CD4-positive, alpha-beta T cell treated with Interleukin-12 subunit alpha and Interleukin-12 subunit beta, for 1 hour (primary cell): ENCODE data around the gene NLK.
"Not testable (repeated sequence)": the region's sequence is repeated elsewhere in the genome, so short reads cannot be mapped to it uniquely, and the experiment has no call there.

Experiments used
- DNase-seq: peaks from one replicate; pipeline ENCODE4 v3.0.0-alpha.2; 2020

Gene NLK

DNA sequence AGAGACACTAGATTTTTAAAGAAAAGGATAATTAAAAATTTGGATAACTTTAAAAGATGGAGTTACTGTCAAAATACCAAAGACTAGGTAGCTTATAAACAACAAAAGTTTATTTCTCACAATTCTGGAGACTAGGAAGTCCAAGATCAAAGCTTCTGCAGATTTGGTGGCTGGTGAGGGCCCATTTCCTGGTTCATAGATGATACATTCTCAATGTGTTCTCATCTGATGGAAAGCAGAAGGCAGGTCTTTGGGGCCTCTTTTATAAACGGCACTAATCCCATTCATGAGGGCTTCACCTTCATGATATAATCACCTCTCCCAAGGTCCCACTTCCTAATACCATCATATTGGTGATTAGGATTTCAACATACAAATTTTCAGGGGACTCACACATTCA lies 33.7 kb downstream of the NLK start:
- DNase-seq, result peak; percentile 13

DNA sequence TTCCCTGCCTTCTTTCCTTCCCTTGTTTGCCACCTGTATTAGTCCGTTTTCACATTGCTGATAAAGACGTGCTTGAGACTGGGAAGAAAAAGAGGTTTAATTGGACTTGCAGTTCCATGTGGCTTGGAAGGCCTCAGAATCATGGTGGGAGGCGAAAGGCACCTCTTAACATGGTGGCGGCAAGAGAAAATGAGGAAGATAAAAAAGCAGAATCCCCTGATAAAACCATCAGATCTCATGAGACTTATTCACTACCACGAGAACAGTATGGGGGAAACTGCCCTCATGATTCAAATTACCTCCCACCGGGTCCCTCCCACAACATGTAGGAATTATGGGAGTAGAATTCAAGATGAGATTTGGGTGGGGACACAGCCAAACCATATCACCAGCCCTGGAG lies 34.7 kb downstream of the NLK start:
- not testable (repeated sequence) for DNase-seq

GRCh38 chr17:28078341-28079229 lies 36.1 kb downstream of the NLK start:
- DNase-seq, result no peak

DNA sequence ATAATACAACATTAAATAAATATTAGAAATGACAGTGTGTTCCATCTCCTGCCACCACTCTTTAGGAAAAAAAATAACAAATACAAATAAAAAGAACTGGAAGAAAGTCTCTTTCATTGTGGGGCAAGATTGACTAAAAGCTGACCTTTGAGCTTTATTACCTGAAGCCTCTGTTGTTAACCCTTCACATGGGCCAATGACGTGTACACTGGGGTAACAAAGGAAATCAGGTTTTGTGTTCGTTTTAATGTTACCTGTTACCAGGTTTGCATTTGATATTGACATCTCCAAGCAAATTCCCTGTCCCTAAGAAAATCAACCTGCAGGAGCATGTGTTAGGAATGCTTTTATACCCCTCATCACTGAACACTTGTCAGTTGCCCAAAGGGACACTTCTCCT lies 39.0 kb downstream of the NLK start:
- DNase-seq, result no peak

DNA sequence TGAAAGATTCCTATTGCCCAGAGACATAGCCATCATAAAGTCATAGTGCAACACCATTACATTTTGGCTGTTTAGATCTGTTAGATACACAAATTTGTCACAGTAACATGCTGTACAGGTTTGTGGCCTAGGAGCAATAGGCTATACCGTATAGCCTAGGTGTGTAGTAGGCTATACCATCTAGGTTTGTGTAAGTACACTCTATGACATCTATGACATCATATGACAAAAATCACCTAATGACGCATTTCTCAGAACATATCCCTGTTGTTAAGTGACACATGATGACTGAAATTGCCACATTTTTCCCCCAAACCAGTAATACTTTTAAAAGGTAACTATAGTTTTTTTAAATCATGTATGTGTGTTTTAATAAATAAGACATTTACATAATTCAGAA lies 43.3 kb downstream of the NLK start:
- DNase-seq, result no peak

DNA sequence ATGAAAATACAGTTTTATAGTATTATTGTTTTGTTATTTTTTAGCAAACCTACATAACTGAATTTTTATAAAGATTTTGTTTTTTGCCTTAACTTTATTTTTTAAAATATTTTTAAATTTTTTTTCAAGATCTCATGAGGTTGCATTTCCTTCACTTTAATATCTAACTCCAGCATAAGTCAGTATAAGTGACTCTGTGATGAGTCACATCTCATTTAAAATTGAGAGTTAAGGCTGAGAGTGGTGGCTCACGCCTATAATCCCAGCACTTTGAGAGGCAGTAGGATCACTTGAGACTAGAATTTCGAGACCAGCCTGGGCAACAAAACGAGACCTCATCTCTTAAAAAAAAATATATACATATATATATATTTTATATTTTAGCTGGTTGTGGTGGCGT lies 44.0 kb downstream of the NLK start:
- DNase-seq, result no peak

- no peak for DNase-seq
Measured at GRCh38 chr17:28087743-28088142, 45.3 kb downstream of the NLK start.

GRCh38 chr17:28090551-28090950 lies 48.1 kb downstream of the NLK start:
- DNase-seq, result no peak

- no peak for DNase-seq
Measured at GRCh38 chr17:28092088-28092487, 49.6 kb downstream of the NLK start.

DNA sequence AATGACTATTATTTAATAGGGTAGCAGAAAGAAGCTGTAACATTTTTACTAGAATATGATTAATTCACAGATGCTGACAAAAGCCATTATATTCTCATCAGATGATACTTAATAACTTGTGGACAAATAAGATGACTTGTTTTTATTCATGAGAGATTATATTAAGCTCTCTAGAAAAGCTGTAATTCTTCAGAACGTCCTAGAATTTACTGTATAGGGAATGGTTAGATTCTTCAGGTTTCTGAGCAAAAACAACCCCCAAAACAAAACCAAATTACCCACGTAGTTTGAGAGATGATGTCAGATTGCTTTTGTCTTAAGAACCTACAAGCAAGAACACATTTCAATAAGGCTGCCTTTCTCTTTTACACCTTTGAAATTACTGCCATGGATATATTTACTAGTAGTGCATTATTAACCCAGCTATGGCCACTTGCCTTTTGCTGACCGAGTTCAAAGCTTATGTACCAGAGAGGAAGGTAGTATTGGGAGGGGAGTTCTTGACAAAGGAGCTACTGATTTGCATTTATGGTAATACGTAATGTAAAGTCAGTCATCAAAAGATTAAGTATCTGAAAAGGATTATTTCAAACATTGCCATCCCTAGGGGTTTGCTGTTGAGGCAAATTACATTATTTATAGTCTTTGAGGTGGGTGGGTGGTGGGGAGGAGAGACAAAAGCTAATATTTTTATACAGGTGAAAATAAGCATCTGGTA lies 51.7 kb downstream of the NLK start:
- no peak for DNase-seq

GRCh38 chr17:28096756-28097155 lies 54.3 kb downstream of the NLK start:
- DNase-seq, result no peak

- no peak for DNase-seq
Measured at GRCh38 chr17:28097254-28097653, 54.8 kb downstream of the NLK start.

DNA sequence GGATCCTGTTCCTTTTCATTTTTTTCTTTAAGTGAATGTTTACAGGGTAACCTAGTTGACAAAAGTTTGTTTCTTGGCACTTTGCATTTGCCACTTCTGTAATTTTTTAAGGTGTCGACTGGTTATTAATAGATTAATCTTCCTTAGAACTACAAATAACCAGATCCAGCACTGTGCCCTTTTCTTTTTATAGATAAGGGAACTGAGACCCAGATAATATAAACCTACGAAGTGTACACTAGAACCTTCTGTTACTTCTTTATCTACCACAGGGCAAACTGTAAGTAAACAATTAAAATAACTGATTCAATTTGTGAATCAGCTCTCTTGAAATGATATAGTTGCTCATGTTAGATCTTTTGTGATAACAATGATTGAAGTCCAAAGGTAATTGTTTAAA lies 55.4 kb downstream of the NLK start:
- no peak for DNase-seq

DNA sequence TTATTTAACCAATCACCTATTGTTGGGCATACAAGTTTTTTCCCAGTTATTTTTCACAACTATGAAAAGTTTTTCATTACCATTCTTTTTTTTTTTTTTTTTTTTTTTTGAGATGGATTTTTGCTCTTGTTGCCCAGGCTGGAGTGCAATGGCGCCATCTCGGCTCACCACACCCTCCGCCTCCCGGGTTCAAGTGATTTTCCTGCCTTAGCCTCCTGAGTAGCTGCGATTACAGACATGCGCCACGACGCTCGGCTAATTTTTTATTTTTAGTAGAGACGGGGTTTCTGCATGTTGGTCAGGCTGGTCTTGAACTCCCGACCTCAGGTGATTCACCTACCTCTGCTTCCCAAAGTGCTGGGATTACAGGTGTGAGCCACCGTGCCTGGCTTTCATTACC lies 56.1 kb downstream of the NLK start:
- not testable (repeated sequence) for DNase-seq

- DNase-seq, result no peak
Measured at GRCh38 chr17:28100251-28100650, 57.8 kb downstream of the NLK start.

GRCh38 chr17:28100936-28101335 lies 58.5 kb downstream of the NLK start:
- no peak for DNase-seq

- DNase-seq, result no peak
Measured at GRCh38 chr17:28101919-28102318, 59.4 kb downstream of the NLK start.

DNA sequence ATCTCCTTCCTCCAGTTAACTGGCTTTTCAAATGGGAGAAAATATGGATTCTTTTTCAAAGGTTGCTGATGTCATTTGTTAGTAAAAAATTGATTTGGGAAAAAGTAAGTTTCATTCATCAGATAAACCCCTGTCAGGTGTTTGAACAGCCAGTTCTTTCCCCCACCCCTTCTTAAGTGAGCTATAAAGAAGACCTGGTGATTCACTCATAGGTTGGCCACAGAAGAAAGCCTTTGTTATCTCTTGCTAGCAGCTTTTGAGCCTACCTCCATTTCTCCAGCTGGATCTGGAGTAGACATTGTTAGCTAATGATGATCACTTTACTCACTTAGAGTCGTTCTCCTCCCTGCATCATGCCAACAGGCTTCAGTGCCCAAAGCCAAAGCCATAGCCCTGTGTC lies 63.0 kb downstream of the NLK start:
- no peak for DNase-seq

GRCh38 chr17:28110184-28110583 lies 67.7 kb downstream of the NLK start:
- DNase-seq, result no peak

- DNase-seq, result no peak
Measured at GRCh38 chr17:28112181-28112580, 69.7 kb downstream of the NLK start.

- no peak for DNase-seq
Measured at GRCh38 chr17:28112606-28113005, 70.1 kb downstream of the NLK start.

- DNase-seq, result no peak
Measured at GRCh38 chr17:28113269-28113668, 70.8 kb downstream of the NLK start.

DNA sequence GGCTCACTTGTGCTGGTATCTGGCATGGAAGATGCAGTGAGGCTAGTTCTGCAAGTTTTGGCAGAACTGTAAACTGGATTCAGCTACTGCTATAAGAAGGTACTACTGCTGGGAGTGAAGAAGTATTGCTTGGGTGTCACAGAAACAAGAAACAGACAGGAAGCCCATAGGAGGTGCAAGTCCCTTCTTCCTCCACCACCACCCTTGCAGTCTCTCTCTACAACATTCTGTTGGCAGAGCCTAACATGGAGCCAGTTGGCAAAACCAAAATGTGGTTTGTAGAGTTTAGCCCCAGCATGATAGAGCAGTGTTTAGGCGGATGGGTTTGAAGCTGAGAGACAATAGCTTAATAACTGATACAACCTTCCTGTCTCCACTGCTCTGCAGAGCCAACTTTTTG lies 72.6 kb downstream of the NLK start:
- DNase-seq, result no peak

DNA sequence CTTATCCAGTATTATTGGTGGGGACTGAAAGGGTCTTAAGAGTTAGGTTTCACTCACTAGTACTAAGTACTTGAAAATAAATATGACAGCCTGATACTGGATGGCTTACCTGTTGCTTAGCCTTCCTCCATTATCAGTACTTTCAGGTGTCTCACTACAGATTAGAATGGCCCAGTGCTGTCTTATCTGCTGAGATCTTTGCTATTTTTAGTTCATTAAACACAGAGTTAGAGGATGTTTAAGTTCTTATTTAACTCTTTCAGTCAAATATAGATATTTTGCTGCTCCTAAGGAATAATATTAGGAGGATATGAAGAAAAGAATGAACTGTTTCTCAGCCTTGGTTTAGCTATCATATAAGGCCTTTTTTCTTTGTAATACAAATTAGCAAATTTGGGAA lies 74.8 kb downstream of the NLK start:
- DNase-seq, result no peak
